HG03196 (cell line): ENCODE results near the gene GOLGA8M.
"Not testable (repeated sequence)": the region's sequence is repeated elsewhere in the genome, so short reads cannot be mapped to it uniquely, and the experiment has no call there.

Experiments used
- ATAC-seq: cut with Tn5 transposase; IDR thresholded peaks from one replicate; pipeline ENCODE4 v1.9.1; 2021; ENCODE audit not compliant: unreplicated experiment

GOLGA8M gene

DNA sequence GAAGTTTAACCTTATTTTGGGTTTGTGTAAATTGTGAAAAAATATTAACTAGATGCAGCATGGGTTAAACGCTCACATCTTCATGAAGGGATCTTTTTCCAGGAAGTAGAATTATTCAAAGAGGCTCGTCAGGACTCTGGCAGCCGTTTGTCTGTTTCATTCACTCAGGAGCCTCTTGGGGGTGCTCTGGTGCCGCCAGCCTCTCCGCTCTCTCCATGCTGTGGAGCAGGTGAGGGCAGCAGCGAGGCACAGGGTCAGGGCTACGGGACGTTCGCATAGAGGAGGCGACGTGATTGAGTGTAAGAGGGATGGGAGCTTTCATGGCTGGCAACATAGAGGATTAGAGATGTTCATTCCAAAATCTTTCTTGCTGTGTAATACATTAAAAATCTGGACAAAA, 48.5 kb downstream of the GOLGA8M start:
- ATAC-seq = not testable (repeated sequence)

DNA sequence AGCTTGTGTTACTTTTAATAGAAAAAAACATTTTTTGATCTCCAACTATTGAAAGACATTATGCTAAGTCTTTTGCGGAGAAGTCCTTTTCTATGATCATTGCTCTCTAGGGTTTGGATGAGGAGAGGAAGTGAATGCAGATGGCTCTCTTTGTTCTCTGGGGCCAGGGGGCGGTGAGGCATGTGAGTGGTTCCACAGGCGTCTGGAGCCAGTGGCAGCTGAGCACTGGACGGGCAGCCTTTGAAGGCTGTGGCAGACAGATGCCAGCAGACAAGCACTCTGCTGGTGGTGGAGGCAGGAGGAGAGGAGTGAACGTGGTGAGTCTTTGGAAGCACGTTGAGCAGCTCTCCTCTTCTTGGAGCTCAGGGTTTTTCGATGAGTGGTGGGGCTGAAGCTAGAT, 51.5 kb downstream of the GOLGA8M start:
- not testable (repeated sequence) for ATAC-seq

DNA sequence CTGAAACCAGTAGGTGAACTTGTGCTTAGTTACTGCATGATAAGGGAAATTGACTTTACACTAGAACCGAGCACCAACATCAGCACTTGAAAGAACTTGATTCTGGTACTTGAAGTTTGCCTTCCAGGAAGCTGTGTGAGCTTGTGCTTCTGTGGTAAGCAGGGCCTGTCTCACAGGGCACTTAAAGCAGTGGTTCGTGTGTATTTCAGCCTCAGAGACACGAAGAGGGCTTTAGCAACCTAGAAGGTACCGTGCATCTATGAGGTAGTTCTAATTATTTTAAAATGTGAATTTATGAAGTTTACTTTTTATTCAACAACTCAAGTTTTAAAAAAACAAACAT, 56.2 kb downstream of the GOLGA8M start:
- not testable (repeated sequence) for ATAC-seq

DNA sequence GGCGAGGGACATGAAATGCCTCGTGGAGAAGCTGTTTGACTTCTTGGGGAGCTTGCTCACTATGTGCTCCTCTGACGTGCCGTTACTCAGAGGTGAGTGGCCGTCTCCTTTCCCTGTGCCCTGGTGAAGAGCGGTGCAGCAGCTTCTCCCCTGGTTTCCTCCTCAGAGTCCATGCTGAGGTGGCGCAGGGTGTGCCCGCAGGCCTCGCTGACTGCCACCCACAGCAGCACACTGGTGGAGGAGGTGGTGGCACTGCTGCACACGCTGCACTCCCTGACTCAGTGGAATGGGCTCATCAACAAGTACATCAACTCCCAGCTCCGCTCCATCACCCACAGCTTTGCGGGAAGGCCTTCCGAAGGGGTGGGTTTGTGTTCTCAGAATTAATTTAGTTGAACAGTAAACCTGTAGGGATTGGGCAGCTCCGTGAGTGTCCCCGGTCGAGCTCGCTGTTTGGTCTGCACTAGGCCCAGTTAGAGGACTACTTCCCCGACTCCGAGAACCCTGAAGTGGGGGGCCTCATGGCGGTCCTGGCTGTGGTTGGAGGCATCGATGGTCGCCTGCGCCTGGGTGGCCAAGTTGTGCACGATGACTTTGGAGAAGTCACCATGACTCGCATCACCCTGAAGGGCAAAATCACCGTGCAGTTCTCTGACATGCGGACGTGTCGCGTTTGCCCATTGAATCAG, 56.7 kb downstream of the GOLGA8M start:
- not testable (repeated sequence) for ATAC-seq

DNA sequence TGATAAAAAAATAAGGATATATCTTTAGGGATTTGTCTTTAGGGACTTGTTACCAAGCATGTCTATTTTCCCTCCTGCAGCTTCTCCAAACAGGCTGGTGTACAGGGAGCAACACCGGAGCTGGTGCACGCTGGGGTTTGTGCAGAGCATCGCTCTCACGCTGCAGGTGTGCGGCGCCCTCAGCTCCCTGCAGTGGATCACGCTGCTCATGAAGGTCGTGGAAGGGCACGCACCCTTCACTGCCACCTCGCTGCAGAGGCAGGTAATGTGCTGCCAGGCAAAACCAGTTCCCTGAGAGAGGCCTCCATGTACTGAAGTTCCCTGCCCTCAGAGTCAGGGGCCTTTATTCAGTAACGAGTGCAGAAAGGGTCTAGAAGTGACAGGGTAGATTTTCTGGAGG, 58.0 kb downstream of the GOLGA8M start:
- ATAC-seq = not testable (repeated sequence)

DNA sequence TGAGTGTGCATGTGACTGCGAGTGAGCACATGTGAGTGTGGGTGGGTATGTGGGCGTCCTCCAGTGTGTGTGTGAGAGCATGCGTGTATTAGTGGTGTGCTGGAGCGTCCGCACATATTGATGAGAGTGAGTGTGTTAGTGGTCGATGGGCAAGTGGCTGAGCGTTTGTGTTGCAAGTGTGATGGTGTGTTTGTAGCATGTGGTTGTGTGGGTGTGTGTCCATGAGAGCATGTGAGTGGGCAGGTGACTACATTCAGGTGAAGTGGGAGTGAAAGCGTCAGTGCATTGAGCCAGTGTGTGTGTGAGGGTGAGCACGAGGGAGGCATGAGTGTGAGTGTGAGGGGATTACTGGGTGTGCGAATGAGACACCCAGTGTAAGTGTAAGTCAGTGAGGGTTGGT, 59.7 kb downstream of the GOLGA8M start:
- ATAC-seq = not testable (repeated sequence)
